NCI-H226 (cell line): ENCODE data around the gene CTSO.

ENCODE experiments used
- DNase-seq: peaks from one replicate; pipeline ENCODE4 v3.0.0-alpha.2; 2015

The CTSO gene

GRCh38 chr4:155953151-155954117, at the start of gene CTSO:
TSS of gene CTSO (minus strand) at chr4:155953866. CDS start at chr4:155953847, 19 bp downstream.
- peak; percentile 41 for DNase-seq

- DNase-seq: no peak
Observed at GRCh38 chr4:156000491-156000890, 46.8 kb upstream of the CTSO start.

GRCh38 chr4:155999725-156000124, 46.1 kb upstream of the CTSO start:
- DNase-seq: no peak

- DNase-seq: no peak
Observed at GRCh38 chr4:155995069-155995468, 41.4 kb upstream of the CTSO start.

- DNase-seq: no peak
Observed at GRCh38 chr4:155984106-155984797, 30.6 kb upstream of the CTSO start.

GRCh38 chr4:155982736-155983385, 29.2 kb upstream of the CTSO start:
- no peak for DNase-seq

GRCh38 chr4:155978810-155979209, 25.1 kb upstream of the CTSO start:
- no peak for DNase-seq

- DNase-seq: no peak
Observed at GRCh38 chr4:155975511-155975910, 21.8 kb upstream of the CTSO start.

GRCh38 chr4:155974996-155975395, 21.3 kb upstream of the CTSO start:
- no peak for DNase-seq

GRCh38 chr4:155974476-155974749, 20.7 kb upstream of the CTSO start:
- no peak for DNase-seq

GRCh38 chr4:155973639-155974475, 20.2 kb upstream of the CTSO start:
- DNase-seq: peak; percentile 26

GRCh38 chr4:155972098-155972497, 18.4 kb upstream of the CTSO start:
- DNase-seq: no peak

GRCh38 chr4:155966731-155967395, 13.2 kb upstream of the CTSO start:
- no peak for DNase-seq

- DNase-seq: no peak
Observed at GRCh38 chr4:155966171-155966570, 12.5 kb upstream of the CTSO start.

GRCh38 chr4:155964016-155964891, 10.6 kb upstream of the CTSO start:
- no peak for DNase-seq

- no peak for DNase-seq
Observed at GRCh38 chr4:155962767-155963166, 9.1 kb upstream of the CTSO start.

- DNase-seq: no peak
Observed at GRCh38 chr4:155961575-155961974, 7.9 kb upstream of the CTSO start.

GRCh38 chr4:155960522-155960921, 6.9 kb upstream of the CTSO start:
- no peak for DNase-seq

- DNase-seq: no peak
Observed at GRCh38 chr4:155959417-155959816, 5.8 kb upstream of the CTSO start.

- DNase-seq: no peak
Observed at GRCh38 chr4:155956461-155956860, 2.8 kb upstream of the CTSO start.

- no peak for DNase-seq
Observed at GRCh38 chr4:155954939-155955338, 1.3 kb upstream of the CTSO start.
